PC-3 (cell line): ENCODE results near the gene PLAGL2. TPM values are rescaled to one million over a fixed set of nuclear protein-coding genes. Genes with fewer than 3 reads are reported as not detected.

Source experiments
- ATAC-seq: fragments of 200-7000 bp; cut with Tn5 transposase; 2 replicates; pipeline ENCODE4 v1.9.1; 2020; ENCODE audit warnings: mild to moderate bottlenecking, moderate library complexity
- BruUV-seq: library from RNA; stranded (reverse); fragments of 400-500 nt; replicated peaks from 2 replicates; lab custom pipeline; 2021; lab: Mats Ljungman, UMichigan
- CTCF ChIA-PET: fragments of 300-600 bp; sonication (Branson Sonifier 250); formaldehyde crosslinking; loops from one replicate; lab custom pipeline; 2022; ENCODE audit warnings: antibody characterized with exemption; lab: Charles Lee
- POLR2A ChIA-PET: fragments of 300-600 bp; sonication (Branson Sonifier 250); formaldehyde crosslinking; loops from one replicate; lab custom pipeline; 2022; ENCODE audit warnings: antibody characterized with exemption; ENCODE audit not compliant: unreplicated experiment; lab: Charles Lee
- DNase-seq: peaks from one replicate; pipeline ENCODE4 v3.0.0-alpha.2; 2015
- H2AFZ ChIP-seq: fragments of 300-600 bp; sonication (generic); 2 replicates; pipeline ENCODE4 v1.6.0; 2016; ENCODE audit warnings: antibody characterized with exemption, low read length
- H3F3A ChIP-seq: fragments of 300-600 bp; sonication (generic); one replicate; pipeline ENCODE4 v1.6.0; 2017; ENCODE audit warnings: antibody characterized with exemption, low read length, control low read depth, mild to moderate bottlenecking; ENCODE audit not compliant: unreplicated experiment
- H3K27ac ChIP-seq: fragments of 300-600 bp; sonication (generic); 2 replicates; pipeline ENCODE4 v1.5.1; 2016; ENCODE audit warnings: mild to moderate bottlenecking, low read length
- H3K27me3 ChIP-seq: fragments of 300-600 bp; sonication (generic); 2 replicates; pipeline ENCODE4 v1.6.1; 2016; ENCODE audit warnings: low read length, mixed read lengths
- H3K36me3 ChIP-seq: fragments of 300-600 bp; sonication (generic); 2 replicates; pipeline ENCODE4 v1.6.1; 2016; ENCODE audit warnings: low read depth, mixed run types, low read length, mixed read lengths
- H3K4me1 ChIP-seq: fragments of 300-600 bp; sonication (generic); 2 replicates; pipeline ENCODE4 v1.5.1; 2016; ENCODE audit warnings: low read length; ENCODE audit not compliant: insufficient read depth
- H3K4me2 ChIP-seq: fragments of 300-600 bp; sonication (generic); 2 replicates; pipeline ENCODE4 v1.6.0; 2016; ENCODE audit warnings: low read length
- H3K4me3 ChIP-seq: fragments of 300-600 bp; sonication (generic); 2 replicates; pipeline ENCODE4 v1.5.1; 2016; ENCODE audit warnings: mild to moderate bottlenecking, low read length, mixed read lengths
- H3K79me2 ChIP-seq: fragments of 300-600 bp; sonication (generic); 2 replicates; pipeline ENCODE4 v1.6.1; 2017; ENCODE audit warnings: low read length, mixed read lengths
- H3K9ac ChIP-seq: fragments of 300-600 bp; sonication (generic); 2 replicates; pipeline ENCODE4 v1.6.0; 2016; ENCODE audit warnings: mild to moderate bottlenecking, low read length
- H3K9me2 ChIP-seq: fragments of 300-600 bp; sonication (generic); replicated peaks from 2 replicates; pipeline ENCODE4 v1.6.1; 2016; ENCODE audit warnings: mixed run types, low read length, mixed read lengths
- H3K9me3 ChIP-seq: fragments of 300-600 bp; sonication (generic); 2 replicates; pipeline ENCODE4 v1.6.1; 2016; ENCODE audit warnings: low read length, mixed read lengths
- H4K20me1 ChIP-seq: fragments of 300-600 bp; sonication (generic); 2 replicates; pipeline ENCODE4 v1.6.1; 2016; ENCODE audit warnings: low read length, mixed read lengths
- EZH2 ChIP-seq: fragments of 300-600 bp; sonication (generic); IDR thresholded peaks from one replicate; pipeline ENCODE4 v1.6.1; 2017; ENCODE audit warnings: antibody characterized with exemption, mild to moderate bottlenecking, low read length; ENCODE audit not compliant: unreplicated experiment
- EZH2phosphoT487 ChIP-seq: fragments of 300-600 bp; sonication (generic); IDR thresholded peaks from 2 replicates; pipeline ENCODE4 v1.6.1; 2018; ENCODE audit warnings: mild to moderate bottlenecking, antibody characterized with exemption, low read length, borderline replicate concordance
- intact Hi-C: fragments of 100-400 bp; cut with micrococcal nuclease; formaldehyde crosslinking; loops from 2 replicates; pipeline ENCODE4 v1.9.0; 2023
- total RNA-seq: library from RNA; depleted of rRNA; stranded (reverse); fragments of >200 nt; gene quantifications from 2 replicates; pipeline ENCODE4 v1.2.3, GENCODE V29; 2014
- TF ChIP-seq, protein P1 (sequence below): fragments of 300-600 bp; sonication (generic); conservative IDR thresholded peaks from 2 replicates; pipeline ENCODE4 v1.5.1; 2017; ENCODE audit warnings: antibody characterized with exemption, low read depth, mild to moderate bottlenecking, low read length

PLAGL2 gene
- total RNA-seq, 1 experiment from 2014 or later: 4.4 TPM

DNA sequence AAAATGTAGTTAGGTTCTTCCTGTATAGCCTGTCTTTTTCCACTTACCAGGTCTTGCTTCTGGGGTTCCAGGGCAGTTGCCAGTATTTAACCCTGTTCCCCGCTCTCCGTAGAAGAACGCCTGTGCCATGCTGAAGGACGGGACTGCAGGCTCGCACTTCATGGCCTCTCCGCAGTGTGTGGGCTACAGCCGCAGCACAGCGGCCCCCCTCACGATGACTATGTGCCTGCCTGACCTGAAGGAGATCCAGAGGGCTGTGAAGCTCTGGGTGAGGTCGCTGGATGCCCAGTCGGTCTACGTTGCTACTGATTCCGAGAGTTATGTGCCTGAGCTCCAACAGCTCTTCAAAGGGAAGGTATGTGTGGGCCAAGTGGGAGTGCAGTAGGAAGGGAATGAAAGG, 23.2 kb upstream of the PLAGL2 start:
- H3K4me2 ChIP-seq: no peak overlapping the region
- H3F3A ChIP-seq: no peaks in the 10 kb centered on the region
- no peaks in the 10 kb centered on the region for H3K27me3 ChIP-seq
- no peak for ATAC-seq
- H3K27ac ChIP-seq: no peak overlapping the region
- no peaks in the 10 kb centered on the region for H3K9me2 ChIP-seq
- no peak overlapping the region for H3K9ac ChIP-seq
- TF ChIP-seq, protein P1, sequence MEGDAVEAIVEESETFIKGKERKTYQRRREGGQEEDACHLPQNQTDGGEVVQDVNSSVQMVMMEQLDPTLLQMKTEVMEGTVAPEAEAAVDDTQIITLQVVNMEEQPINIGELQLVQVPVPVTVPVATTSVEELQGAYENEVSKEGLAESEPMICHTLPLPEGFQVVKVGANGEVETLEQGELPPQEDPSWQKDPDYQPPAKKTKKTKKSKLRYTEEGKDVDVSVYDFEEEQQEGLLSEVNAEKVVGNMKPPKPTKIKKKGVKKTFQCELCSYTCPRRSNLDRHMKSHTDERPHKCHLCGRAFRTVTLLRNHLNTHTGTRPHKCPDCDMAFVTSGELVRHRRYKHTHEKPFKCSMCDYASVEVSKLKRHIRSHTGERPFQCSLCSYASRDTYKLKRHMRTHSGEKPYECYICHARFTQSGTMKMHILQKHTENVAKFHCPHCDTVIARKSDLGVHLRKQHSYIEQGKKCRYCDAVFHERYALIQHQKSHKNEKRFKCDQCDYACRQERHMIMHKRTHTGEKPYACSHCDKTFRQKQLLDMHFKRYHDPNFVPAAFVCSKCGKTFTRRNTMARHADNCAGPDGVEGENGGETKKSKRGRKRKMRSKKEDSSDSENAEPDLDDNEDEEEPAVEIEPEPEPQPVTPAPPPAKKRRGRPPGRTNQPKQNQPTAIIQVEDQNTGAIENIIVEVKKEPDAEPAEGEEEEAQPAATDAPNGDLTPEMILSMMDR: no peak
- TF ChIP-seq EZH2: no peak
- no peak for TF ChIP-seq EZH2phosphoT487
- ChIA-PET CTCF (no interaction called here), POLR2A (no interaction called here)
- H3K4me1 ChIP-seq: no peaks in the 10 kb centered on the region
- H4K20me1 ChIP-seq: no peaks in the 10 kb centered on the region
- BruUV-seq: no TSS peak
- intact Hi-C loops: no loop called here
- no peaks in the 10 kb centered on the region for H3K79me2 ChIP-seq
- peaks cover 56% of the 10 kb centered on the region for H3K36me3 ChIP-seq
- no peak overlapping the region for H2AFZ ChIP-seq
- H3K9me3 ChIP-seq: no peaks in the 10 kb centered on the region
- no peak overlapping the region for H3K4me3 ChIP-seq
- DNase-seq: no peak

DNA sequence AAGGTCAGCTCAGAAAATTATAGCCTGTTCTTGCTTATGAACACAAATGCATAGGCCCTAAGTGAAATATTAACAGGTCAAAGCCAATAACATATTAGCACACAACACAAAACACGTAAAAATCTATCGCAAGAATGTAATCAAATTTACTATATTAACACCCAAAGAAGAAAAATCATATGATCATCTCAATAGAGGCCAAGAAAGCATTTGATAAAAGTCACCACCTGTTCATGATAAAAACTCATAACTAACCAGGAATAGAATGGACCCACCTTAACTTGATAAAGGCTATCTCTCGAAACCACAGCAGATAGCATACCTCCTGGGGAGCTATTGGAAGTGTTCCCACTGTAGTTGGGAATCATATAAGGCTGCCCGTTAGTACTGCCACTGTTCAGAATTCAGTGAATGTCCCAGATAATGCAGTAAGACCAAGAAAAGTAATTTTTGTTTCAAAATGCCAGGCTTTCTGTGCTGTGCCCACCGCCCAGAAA, 21.8 kb upstream of the PLAGL2 start:
- no peak overlapping the region for H3K4me2 ChIP-seq
- H3K9me3 ChIP-seq: no peaks in the 10 kb centered on the region
- H3K4me3 ChIP-seq: no peak overlapping the region
- no TSS peak for BruUV-seq
- no peak overlapping the region for H3K9ac ChIP-seq
- intact Hi-C loops: no loop called here
- TF ChIP-seq, protein P1: no peak
- TF ChIP-seq EZH2: no peak
- no peak for TF ChIP-seq EZH2phosphoT487
- peaks cover 48% of the 10 kb centered on the region for H3K36me3 ChIP-seq
- no peaks in the 10 kb centered on the region for H3K9me2 ChIP-seq
- no peak overlapping the region for H2AFZ ChIP-seq
- no peaks in the 10 kb centered on the region for H3K27me3 ChIP-seq
- no peaks in the 10 kb centered on the region for H3F3A ChIP-seq
- no peak overlapping the region for H3K27ac ChIP-seq
- H3K4me1 ChIP-seq: no peaks in the 10 kb centered on the region
- ChIA-PET POLR2A (no interaction called here), CTCF (no interaction called here)
- DNase-seq (no peak), ATAC-seq (no peak)
- H4K20me1 ChIP-seq: no peaks in the 10 kb centered on the region
- no peaks in the 10 kb centered on the region for H3K79me2 ChIP-seq

DNA sequence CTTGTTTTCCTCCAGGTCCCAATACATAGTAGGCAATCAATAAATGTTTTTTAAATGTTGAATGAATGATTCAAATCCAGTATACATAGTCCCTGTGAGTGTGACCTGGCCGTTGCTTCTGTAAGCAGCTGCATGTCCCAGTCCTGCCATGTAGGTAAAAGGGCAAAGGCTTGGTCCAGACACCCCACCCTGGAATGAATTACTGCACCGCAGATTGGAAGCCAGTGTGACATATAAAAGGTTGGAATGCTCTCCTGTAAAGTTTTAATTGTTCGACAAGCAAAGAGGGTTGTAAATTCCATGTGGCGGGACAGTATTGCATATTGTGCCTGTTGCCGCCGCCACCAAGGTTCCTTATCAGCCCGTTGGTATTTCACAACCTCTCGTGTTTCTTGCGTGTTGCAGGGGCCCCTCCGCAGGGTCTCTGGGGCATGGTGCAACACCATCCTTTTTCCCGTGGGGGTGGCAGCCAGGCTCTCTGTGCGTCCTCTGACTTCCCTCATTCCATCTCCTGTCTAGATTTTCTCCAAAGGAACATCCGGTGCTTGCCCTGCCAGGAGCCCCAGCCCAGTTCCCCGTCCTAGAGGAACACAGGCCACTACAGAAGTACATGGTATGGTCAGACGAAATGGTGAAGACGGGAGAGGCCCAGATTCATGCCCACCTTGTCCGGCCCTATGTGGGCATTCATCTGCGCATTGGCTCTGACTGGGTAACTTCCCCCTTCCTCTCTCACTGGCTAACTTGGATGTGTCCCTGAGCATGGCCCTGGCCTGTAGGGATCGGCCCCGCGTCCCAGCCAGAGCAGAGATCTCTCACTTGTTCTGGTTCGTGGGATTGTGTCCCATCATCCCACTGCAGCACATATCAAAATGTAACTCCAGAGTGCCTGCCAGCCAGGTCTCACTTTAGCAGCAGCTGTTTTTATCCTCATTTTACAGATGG, 20.5 kb upstream of the PLAGL2 start:
- no peaks in the 10 kb centered on the region for H3F3A ChIP-seq
- CTCF ChIA-PET: no interaction called here
- POLR2A ChIA-PET: interaction anchor here (0.7 kb wide), 2 partner anchors 169 to 673 kb away, joined by 3 read pairs; no protein-coding TSS in a partner anchor
- no peaks in the 10 kb centered on the region for H3K9me3 ChIP-seq
- no peak overlapping the region for H3K4me2 ChIP-seq
- H3K4me1 ChIP-seq: no peaks in the 10 kb centered on the region
- H3K9me2 ChIP-seq: no peaks in the 10 kb centered on the region
- peaks cover 48% of the 10 kb centered on the region for H3K36me3 ChIP-seq
- no peak overlapping the region for H3K4me3 ChIP-seq
- no peak overlapping the region for H3K27ac ChIP-seq
- no peak overlapping the region for H2AFZ ChIP-seq
- H3K9ac ChIP-seq: no peak overlapping the region
- no TSS peak for BruUV-seq
- DNase-seq: no peak
- H3K79me2 ChIP-seq: no peaks in the 10 kb centered on the region
- intact Hi-C loops: no loop called here
- H3K27me3 ChIP-seq: no peaks in the 10 kb centered on the region
- H4K20me1 ChIP-seq: no peaks in the 10 kb centered on the region
- TF ChIP-seq, protein P1: no peak
- no peak for TF ChIP-seq EZH2phosphoT487
- TF ChIP-seq EZH2: no peak
- ATAC-seq: no peak
